Endodermal cell (in vitro differentiated cells): ENCODE data around the gene TRAPPC5. TPM values are rescaled to one million over a fixed set of nuclear protein-coding genes. Genes with fewer than 3 reads are reported as not detected.

Source experiments
- DNase-seq: peaks from one replicate; pipeline ENCODE4 v3.0.0-alpha.2; 2017
- H3K27ac ChIP-seq: 2 replicates; pipeline ENCODE4 v1.5.1; 2013; ENCODE audit warnings: mild to moderate bottlenecking, low read depth, low read length, moderate library complexity
- H3K27me3 ChIP-seq: 2 replicates; pipeline ENCODE4 v1.6.1; 2013; ENCODE audit warnings: mild to moderate bottlenecking, low read length, moderate library complexity; ENCODE audit not compliant: insufficient read depth, control insufficient read depth, poor library complexity, severe bottlenecking
- H3K36me3 ChIP-seq: 2 replicates; pipeline ENCODE4 v1.7.0; 2013; ENCODE audit warnings: mild to moderate bottlenecking, low read length, moderate library complexity; ENCODE audit not compliant: control insufficient read depth, insufficient read depth
- H3K4me1 ChIP-seq: one replicate; pipeline ENCODE4 v1.7.0; 2013; ENCODE audit warnings: low read length; ENCODE audit not compliant: control insufficient read depth, insufficient read depth
- H3K4me3 ChIP-seq: 2 replicates; pipeline ENCODE4 v1.5.1; 2013; ENCODE audit warnings: mild to moderate bottlenecking, low read length, moderate library complexity
- H3K9ac ChIP-seq: 2 replicates; pipeline ENCODE4 v1.6.1; 2013; ENCODE audit warnings: mild to moderate bottlenecking, low read length, moderate library complexity; ENCODE audit not compliant: poor library complexity, severe bottlenecking; ENCODE audit errors: extremely low read depth
- H3K9me3 ChIP-seq: 2 replicates; pipeline ENCODE4 v1.6.1; 2013; ENCODE audit warnings: mild to moderate bottlenecking, low read length, moderate library complexity; ENCODE audit not compliant: control insufficient read depth
- H3K27ac Mint-ChIP-seq: 2 replicates; pipeline ENCODE4 v1.8.0; 2020; ENCODE audit warnings: mixed read lengths
- H3K27me3 Mint-ChIP-seq: 2 replicates; pipeline ENCODE4 v1.8.0; 2021; ENCODE audit warnings: mild to moderate bottlenecking, mixed read lengths; ENCODE audit not compliant: insufficient read depth
- H3K36me3 Mint-ChIP-seq: 2 replicates; pipeline ENCODE4 v1.8.0; 2020; ENCODE audit warnings: low read depth, mixed read lengths
- H3K4me1 Mint-ChIP-seq: 2 replicates; pipeline ENCODE4 v1.8.0; 2020; ENCODE audit warnings: mixed read lengths
- H3K4me3 Mint-ChIP-seq: 2 replicates; pipeline ENCODE4 v1.8.0; 2020; ENCODE audit warnings: mild to moderate bottlenecking, moderate library complexity, mixed read lengths
- H3K9me3 Mint-ChIP-seq: 2 replicates; pipeline ENCODE4 v1.8.0; 2020; ENCODE audit warnings: mild to moderate bottlenecking, mixed read lengths
- WGBS, 2 experiments: methylation state at CpG; one replicate each; pipeline versions ENCODE4 v1.1.5 to v1.1.7; 2013; ENCODE audit warnings: missing lambda C conversion rate in 2 of 2, mixed read lengths in 1 of 2; ENCODE audit not compliant: insufficient coverage in 1 of 2, insufficient read length in 1 of 2; 5-methylcytosine and 5-hydroxymethylcytosine counted together
- total RNA-seq, 2 donors: library from RNA; stranded (reverse); fragmentation: NEBNext Ultra II Directional in 1 of 2; extraction: Animal tissue kit (Norgen Biotek cat#: 25700) in 1 of 2; gene quantifications; 2 replicates in 1 of 2; 3 replicates in 1 of 2; pipeline ENCODE4 v1.2.1, GENCODE V29; 2021
- TF ChIP-seq, protein P1 (sequence below): fragments of 200-600 bp; sonication (generic); conservative IDR thresholded peaks from 2 replicates; pipeline ENCODE4 v1.5.0; 2021; ENCODE audit warnings: antibody characterized with exemption, mild to moderate bottlenecking

Gene TRAPPC5
- total RNA-seq, 2 donors from 2014 or later = 64.6 to 93.1 TPM

DNA sequence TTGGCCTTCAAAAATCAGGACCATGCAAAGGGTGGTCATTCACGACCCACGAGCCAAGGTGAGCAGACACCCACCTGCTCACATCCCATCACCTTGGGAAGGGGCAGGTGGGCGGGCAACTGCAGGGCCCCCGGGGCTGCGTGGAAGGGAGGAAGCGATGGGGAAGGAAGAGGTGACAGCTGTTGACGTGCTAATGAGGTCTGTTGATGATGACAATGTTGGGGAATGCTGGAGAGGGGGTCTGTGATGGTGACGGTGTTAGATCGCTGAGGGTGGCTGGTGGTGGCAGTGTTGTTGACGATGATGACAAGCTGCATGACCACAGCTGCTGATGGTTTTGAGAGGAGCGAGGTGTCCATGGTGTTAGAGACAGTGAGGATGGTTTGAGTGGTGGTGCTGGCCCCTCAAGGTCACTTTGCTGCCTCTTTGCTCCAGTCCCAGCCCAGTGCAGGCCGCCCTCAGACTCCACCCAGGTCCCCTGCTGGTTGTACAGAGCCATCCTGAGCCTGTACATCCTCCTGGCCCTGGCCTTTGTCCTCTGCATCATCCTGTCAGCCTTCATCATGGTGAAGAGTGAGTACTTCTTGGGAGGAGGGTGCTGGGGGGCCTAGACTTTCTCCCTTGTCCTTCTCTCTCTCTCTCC lies 2.8 kb upstream of the TRAPPC5 start:
- Histone ChIP-seq H3K9ac (no peak overlapping the region), H3K9me3 (no peaks in the 10 kb centered on the region), H3K4me3 (no peak overlapping the region), H3K36me3 (peaks cover 6% of the 10 kb centered on the region), H3K4me1 (no peaks in the 10 kb centered on the region), H3K27ac (no peak overlapping the region), H3K27me3 (peaks cover 33% of the 10 kb centered on the region)
- WGBS, 2 experiments = 40 to 52% methylated on average over 10 to 12 of the region's 12 CpGs
- Mint-ChIP-seq H3K9me3 (peaks cover 7% of the 10 kb centered on the region), H3K27ac (no peak overlapping the region), H3K27me3 (peaks cover 55% of the 10 kb centered on the region), H3K36me3 (peaks cover 8% of the 10 kb centered on the region), H3K4me1 (peaks cover 2% of the 10 kb centered on the region), H3K4me3 (no peak overlapping the region)
- DNase-seq = no peak
- TF ChIP-seq, protein P1, sequence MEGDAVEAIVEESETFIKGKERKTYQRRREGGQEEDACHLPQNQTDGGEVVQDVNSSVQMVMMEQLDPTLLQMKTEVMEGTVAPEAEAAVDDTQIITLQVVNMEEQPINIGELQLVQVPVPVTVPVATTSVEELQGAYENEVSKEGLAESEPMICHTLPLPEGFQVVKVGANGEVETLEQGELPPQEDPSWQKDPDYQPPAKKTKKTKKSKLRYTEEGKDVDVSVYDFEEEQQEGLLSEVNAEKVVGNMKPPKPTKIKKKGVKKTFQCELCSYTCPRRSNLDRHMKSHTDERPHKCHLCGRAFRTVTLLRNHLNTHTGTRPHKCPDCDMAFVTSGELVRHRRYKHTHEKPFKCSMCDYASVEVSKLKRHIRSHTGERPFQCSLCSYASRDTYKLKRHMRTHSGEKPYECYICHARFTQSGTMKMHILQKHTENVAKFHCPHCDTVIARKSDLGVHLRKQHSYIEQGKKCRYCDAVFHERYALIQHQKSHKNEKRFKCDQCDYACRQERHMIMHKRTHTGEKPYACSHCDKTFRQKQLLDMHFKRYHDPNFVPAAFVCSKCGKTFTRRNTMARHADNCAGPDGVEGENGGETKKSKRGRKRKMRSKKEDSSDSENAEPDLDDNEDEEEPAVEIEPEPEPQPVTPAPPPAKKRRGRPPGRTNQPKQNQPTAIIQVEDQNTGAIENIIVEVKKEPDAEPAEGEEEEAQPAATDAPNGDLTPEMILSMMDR = no peak

DNA sequence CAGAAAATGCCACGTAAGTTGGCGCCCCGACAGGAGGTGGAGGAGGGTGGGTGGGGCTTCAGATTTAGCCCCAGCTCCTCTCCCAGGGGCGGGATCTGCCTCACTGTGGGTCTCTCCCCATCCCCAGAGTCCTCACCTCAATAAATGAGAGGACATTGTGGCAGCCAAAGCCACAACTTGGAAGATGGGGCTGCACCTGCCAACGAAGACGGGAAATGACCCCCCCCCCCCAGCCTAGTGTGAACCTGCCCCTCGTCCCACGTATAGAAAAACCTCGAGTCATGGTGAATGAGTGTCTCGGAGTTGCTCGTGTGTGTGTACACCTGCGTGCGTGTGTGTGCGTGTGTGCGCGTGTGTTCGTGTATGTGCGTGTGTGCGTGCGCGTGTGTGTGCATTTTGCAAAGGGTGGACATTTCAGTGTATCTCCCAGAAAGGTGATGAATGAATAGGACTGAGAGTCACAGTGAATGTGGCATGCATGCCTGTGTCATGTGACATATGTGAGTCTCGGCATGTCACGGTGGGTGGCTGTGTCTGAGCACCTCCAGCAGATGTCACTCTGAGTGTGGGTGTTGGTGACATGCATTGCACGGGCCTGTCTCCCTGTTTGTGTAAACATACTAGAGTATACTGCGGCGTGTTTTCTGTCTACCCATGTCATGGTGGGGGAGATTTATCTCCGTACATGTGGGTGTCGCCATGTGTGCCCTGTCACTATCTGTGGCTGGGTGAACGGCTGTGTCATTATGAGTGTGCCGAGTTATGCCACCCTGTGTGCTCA lies 1.5 kb upstream of the TRAPPC5 start:
- Mint-ChIP-seq H3K27ac (peak overlapping the region; percentile 52), H3K36me3 (peaks cover 15% of the 10 kb centered on the region), H3K9me3 (peaks cover under 1% of the 10 kb centered on the region), H3K27me3 (peaks cover 41% of the 10 kb centered on the region), H3K4me3 (no peak overlapping the region), H3K4me1 (peaks cover 2% of the 10 kb centered on the region)
- Histone ChIP-seq H3K4me1 (no peaks in the 10 kb centered on the region), H3K27ac (no peak overlapping the region), H3K4me3 (no peak overlapping the region), H3K27me3 (peaks cover 28% of the 10 kb centered on the region), H3K9ac (no peak overlapping the region), H3K36me3 (peaks cover 13% of the 10 kb centered on the region), H3K9me3 (no peaks in the 10 kb centered on the region)
- 79 to 84% methylated on average over 22 to 30 of the region's 30 CpGs for WGBS, 2 experiments
- DNase-seq = no peak
- TF ChIP-seq, protein P1 = no peak

DNA sequence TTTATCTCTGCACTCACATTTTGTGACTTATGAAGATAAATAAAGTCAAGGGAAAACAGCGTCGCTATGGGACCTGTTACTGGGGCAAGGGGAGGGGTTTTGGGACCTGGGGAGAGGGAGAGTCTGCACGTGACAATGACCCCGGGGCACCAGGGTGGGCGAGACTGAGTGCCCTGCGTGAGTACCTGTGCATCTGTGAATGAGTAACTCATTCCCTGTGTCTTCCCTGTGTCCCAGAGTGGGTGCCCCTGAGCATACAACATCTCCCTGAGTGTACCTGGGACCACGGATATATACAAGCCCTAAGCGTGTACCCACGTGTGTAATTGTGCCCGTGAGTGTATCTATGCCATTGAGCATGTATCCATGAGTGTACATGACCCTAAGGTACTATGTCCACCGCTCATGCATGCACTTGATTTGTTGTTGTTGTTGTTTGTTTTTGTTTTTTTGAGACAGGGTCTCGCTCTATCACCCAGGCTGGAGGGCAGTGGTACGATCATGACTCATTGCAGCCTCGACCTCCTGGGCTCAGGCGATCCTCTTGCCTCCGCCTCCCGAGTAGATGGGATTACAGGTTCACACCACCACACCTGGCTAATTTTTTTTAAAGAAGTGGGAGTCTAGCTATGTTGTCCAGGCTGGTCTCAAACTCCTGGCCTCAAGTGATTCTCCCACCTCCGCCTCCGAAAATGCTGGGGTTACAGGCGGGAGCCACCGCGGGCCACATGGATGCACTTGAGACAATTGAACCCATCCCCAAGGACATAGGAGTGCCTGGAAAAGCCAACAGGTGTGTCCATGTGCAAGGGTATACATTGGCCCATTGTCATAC lies 645 bp upstream of the TRAPPC5 start:
- Mint-ChIP-seq H3K4me3 (peak overlapping the region; percentile 77), H3K9me3 (no peaks in the 10 kb centered on the region), H3K36me3 (peaks cover 15% of the 10 kb centered on the region), H3K4me1 (peaks cover 2% of the 10 kb centered on the region), H3K27ac (no peak overlapping the region), H3K27me3 (peaks cover 34% of the 10 kb centered on the region)
- TF ChIP-seq, protein P1 = no peak
- peak overlapping the region; percentile 87 for H3K4me3 ChIP-seq
- no peak for DNase-seq
- H3K27me3 ChIP-seq = peaks cover 28% of the 10 kb centered on the region
- peaks cover 13% of the 10 kb centered on the region for H3K36me3 ChIP-seq
- no peak overlapping the region for H3K9ac ChIP-seq
- H3K4me1 ChIP-seq = no peaks in the 10 kb centered on the region
- WGBS, 2 experiments = 56 to 58% methylated on average over 20 to 22 of the region's 22 CpGs
- H3K9me3 ChIP-seq = no peaks in the 10 kb centered on the region
- no peak overlapping the region for H3K27ac ChIP-seq
